Upper lobe of right lung (tissue), 1 donor: Measurements from ENCODE around the gene HSPB6. TPM values are rescaled to one million over a fixed set of nuclear protein-coding genes. Genes with fewer than 3 reads are reported as not detected.

Experiments used
- ATAC-seq: fragments of 200-7000 bp; cut with Tn5 transposase; one replicate; pipeline ENCODE4 v1.9.1; 2020; ENCODE audit warnings: mild to moderate bottlenecking, moderate library complexity
- DNase-seq: peaks from one replicate; pipeline ENCODE4 v3.0.0-alpha.2; 2020
- H3K27ac ChIP-seq: fragments of 200-600 bp; one replicate; pipeline ENCODE4 v1.8.0; 2022
- H3K27me3 ChIP-seq: fragments of 200-600 bp; one replicate; pipeline ENCODE4 v1.8.0; 2022; ENCODE audit warnings: mild to moderate bottlenecking
- H3K36me3 ChIP-seq: fragments of 200-600 bp; one replicate; pipeline ENCODE4 v1.8.0; 2022
- H3K4me1 ChIP-seq: fragments of 200-600 bp; one replicate; pipeline ENCODE4 v1.8.0; 2022
- H3K4me3 ChIP-seq: fragments of 200-600 bp; one replicate; pipeline ENCODE4 v1.8.0; 2022; ENCODE audit warnings: mild to moderate bottlenecking
- H3K9me3 ChIP-seq: fragments of 200-600 bp; one replicate; pipeline ENCODE4 v1.8.0; 2022
- CTCF ChIP-seq: fragments of 200-600 bp; IDR thresholded peaks from one replicate; pipeline ENCODE4 v1.8.0; 2022; ENCODE audit warnings: antibody characterized with exemption
- intact Hi-C: fragments of 100-400 bp; cut with DNase I; formaldehyde crosslinking; loops from one replicate; pipeline ENCODE4 v1.11.0; 2022
- total RNA-seq: library from RNA; stranded (reverse); fragmentation: NEBNext Ultra II Directional; extraction: Animal tissue kit (Norgen Biotek cat#: 25700); gene quantifications from one replicate; pipeline ENCODE4 v1.2.1, GENCODE V29; 2021
- donor health status: DM: no; HTN: yes; CAD: no; lungs with severe emphysema.

The HSPB6 gene
- total RNA-seq, 1 donor from 2014 or later: 41.3 TPM

- peaks cover 83% of the 10 kb centered on the region for H3K36me3 ChIP-seq
Measured at GRCh38 chr19:35731779-35732405, 24.9 kb downstream of the HSPB6 start.

GRCh38 chr19:35731353-35731752, 25.5 kb downstream of the HSPB6 start:
- ATAC-seq: no peak
- no peak overlapping the region for H3K27ac ChIP-seq
- no peak for TF ChIP-seq CTCF
- no peaks in the 10 kb centered on the region for H3K9me3 ChIP-seq
- H3K4me3 ChIP-seq: no peak overlapping the region
- intact Hi-C loops: no loop called here
- H3K36me3 ChIP-seq: peaks cover 83% of the 10 kb centered on the region
- no peak for DNase-seq
- H3K27me3 ChIP-seq: no peaks in the 10 kb centered on the region
- H3K4me1 ChIP-seq: no peaks in the 10 kb centered on the region

More at GRCh38 chr19:35731779-35732405, 24.9 kb downstream of the HSPB6 start:
- H3K4me1 ChIP-seq: no peaks in the 10 kb centered on the region
- no peaks in the 10 kb centered on the region for H3K9me3 ChIP-seq
- no peak overlapping the region for H3K4me3 ChIP-seq
- intact Hi-C loops: no loop called here
- H3K27me3 ChIP-seq: no peaks in the 10 kb centered on the region
- DNase-seq (no peak), ATAC-seq (no peak)
- TF ChIP-seq CTCF: no peak
- H3K27ac ChIP-seq: no peak overlapping the region

GRCh38 chr19:35730326-35730725, 26.5 kb downstream of the HSPB6 start:
- ATAC-seq (no peak), DNase-seq (no peak)
- Histone ChIP-seq H3K9me3 (no peaks in the 10 kb centered on the region), H3K36me3 (peaks cover 89% of the 10 kb centered on the region), H3K27ac (no peak overlapping the region), H3K4me1 (no peaks in the 10 kb centered on the region), H3K27me3 (no peaks in the 10 kb centered on the region), H3K4me3 (no peak overlapping the region)
- intact Hi-C loops: no loop called here
- no peak for TF ChIP-seq CTCF

GRCh38 chr19:35729763-35730162, 27.1 kb downstream of the HSPB6 start:
- TF ChIP-seq CTCF: no peak
- intact Hi-C loops: no loop called here
- peaks cover 93% of the 10 kb centered on the region for H3K36me3 ChIP-seq

GRCh38 chr19:35729021-35729420, 27.8 kb downstream of the HSPB6 start:
- TF ChIP-seq CTCF: no peak
- Histone ChIP-seq H3K36me3 (peaks cover 93% of the 10 kb centered on the region), H3K4me3 (no peak overlapping the region), H3K27me3 (no peaks in the 10 kb centered on the region), H3K4me1 (no peaks in the 10 kb centered on the region), H3K9me3 (no peaks in the 10 kb centered on the region), H3K27ac (no peak overlapping the region)
- intact Hi-C loops: no loop called here
- no peak for ATAC-seq
- peak; percentile 61 for DNase-seq

More at GRCh38 chr19:35729763-35730162, 27.1 kb downstream of the HSPB6 start:
- Histone ChIP-seq H3K4me3 (no peak overlapping the region), H3K4me1 (no peaks in the 10 kb centered on the region), H3K27ac (no peak overlapping the region), H3K9me3 (no peaks in the 10 kb centered on the region), H3K27me3 (no peaks in the 10 kb centered on the region)
- DNase-seq: no peak
- ATAC-seq: no peak
